Colonic mucosa (tissue), 4 donors: ENCODE measurements around the gene ZNF654. TPM values are rescaled to one million over a fixed set of nuclear protein-coding genes. Genes with fewer than 3 reads are reported as not detected.
A peak's percentile ranks its signal among the peaks of the same experiment; 100 is the strongest.

Source experiments
- DNase-seq: peaks from one replicate; pipeline ENCODE4 v3.0.0-alpha.2; 2020
- H3K27ac ChIP-seq: fragments of 200-600 bp; one replicate; pipeline ENCODE4 v1.8.0; 2021
- H3K27me3 ChIP-seq: fragments of 200-600 bp; one replicate; pipeline ENCODE4 v1.8.0; 2021
- H3K36me3 ChIP-seq: fragments of 200-600 bp; one replicate; pipeline ENCODE4 v1.8.0; 2021
- H3K4me1 ChIP-seq: fragments of 200-600 bp; one replicate; pipeline ENCODE4 v1.8.0; 2021; ENCODE audit warnings: mild to moderate bottlenecking
- H3K4me3 ChIP-seq: fragments of 200-600 bp; one replicate; pipeline ENCODE4 v1.8.0; 2021
- H3K9ac ChIP-seq, 2 donors: one replicate each; pipeline ENCODE4 v1.7.0; 2013; ENCODE audit warnings: control low read depth in 2 of 2, low read depth in 2 of 2, low read length in 2 of 2
- H3K9me3 ChIP-seq: fragments of 200-600 bp; one replicate; pipeline ENCODE4 v1.8.0; 2021
- intact Hi-C: fragments of 100-400 bp; cut with DNase I; formaldehyde crosslinking; loops from one replicate; pipeline ENCODE4 v1.14.1; 2022
- total RNA-seq, 2 donors: library from RNA; stranded (reverse); fragmentation: NEBNext Ultra II Directional in 1 of 2; extraction: Animal tissue kit (Norgen Biotek cat#: 25700) in 1 of 2; gene quantifications; one replicate each; pipeline ENCODE4 v1.2.1, GENCODE V29; 2021
- TF ChIP-seq, protein P1 (sequence below): fragments of 200-600 bp; IDR thresholded peaks from one replicate; pipeline ENCODE4 v1.8.0; 2022; ENCODE audit warnings: antibody characterized with exemption, mild to moderate bottlenecking
- donor health status: healthy.
- donor health status: DM: no; HTN: no; CAD: no.
- donor health status: DM: no; HTN: no; CAD: no.

Gene ZNF654
- total RNA-seq, 2 donors from 2014 or later, result 12.1 to 24.5 TPM

DNA sequence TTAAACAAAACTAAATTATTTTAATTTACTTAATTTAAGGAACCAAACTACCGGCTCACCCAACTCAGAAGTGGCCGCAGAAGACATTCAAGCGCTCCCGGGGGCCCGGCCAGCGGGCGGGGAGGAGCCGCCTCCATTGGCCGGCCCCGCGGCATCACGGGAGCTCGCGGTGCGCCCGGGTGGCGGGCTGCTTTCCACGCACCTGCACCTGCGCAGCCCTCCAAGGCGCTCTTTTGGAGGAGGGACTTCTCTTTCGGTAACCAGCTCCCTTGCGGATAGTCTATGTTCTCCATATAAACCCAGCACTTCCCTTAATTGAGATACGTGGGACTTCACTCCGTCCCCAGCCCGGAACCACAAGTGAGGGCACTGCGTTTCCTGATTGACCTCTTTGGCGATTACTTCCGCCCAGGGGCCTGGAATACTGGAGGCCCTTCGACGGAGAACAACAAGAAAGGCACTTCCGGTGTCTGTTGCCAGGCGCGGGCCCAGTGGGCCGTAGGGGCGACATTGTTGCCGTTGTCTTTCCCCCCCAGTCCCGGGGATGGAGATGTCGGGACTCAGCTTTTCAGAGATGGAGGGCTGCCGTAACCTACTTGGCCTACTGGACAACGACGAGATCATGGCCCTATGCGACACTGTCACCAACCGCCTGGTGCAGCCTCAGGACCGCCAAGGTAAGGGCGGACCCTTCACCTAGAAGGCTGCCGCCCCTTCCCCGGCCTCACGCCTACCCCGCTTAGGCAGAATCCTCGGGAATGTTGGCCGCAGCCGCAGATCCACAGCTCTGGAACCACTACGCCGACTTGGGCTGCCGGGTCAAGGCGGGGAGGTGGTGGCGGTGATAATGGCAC lies 90.7 kb downstream of the ZNF654 start, which contains the start of gene C3orf38:
C3orf38 (plus strand) TSS at position 451 of the 854 bp plus-strand sequence; CDS start at position 545, 94 bp downstream.
- Histone ChIP-seq H3K9ac (peak within 1 kb of the TSS; percentile 81 to 98), H3K4me3 (peak within 1 kb of the TSS; percentile 73), H3K9me3 (no peaks in the 10 kb centered on the region), H3K27ac (peak within 1 kb of the TSS; percentile 95), H3K27me3 (no peaks in the 10 kb centered on the region), H3K4me1 (no peaks in the 10 kb centered on the region), H3K36me3 (peaks cover 2% of the 10 kb centered on the region)
- TF ChIP-seq, protein P1, sequence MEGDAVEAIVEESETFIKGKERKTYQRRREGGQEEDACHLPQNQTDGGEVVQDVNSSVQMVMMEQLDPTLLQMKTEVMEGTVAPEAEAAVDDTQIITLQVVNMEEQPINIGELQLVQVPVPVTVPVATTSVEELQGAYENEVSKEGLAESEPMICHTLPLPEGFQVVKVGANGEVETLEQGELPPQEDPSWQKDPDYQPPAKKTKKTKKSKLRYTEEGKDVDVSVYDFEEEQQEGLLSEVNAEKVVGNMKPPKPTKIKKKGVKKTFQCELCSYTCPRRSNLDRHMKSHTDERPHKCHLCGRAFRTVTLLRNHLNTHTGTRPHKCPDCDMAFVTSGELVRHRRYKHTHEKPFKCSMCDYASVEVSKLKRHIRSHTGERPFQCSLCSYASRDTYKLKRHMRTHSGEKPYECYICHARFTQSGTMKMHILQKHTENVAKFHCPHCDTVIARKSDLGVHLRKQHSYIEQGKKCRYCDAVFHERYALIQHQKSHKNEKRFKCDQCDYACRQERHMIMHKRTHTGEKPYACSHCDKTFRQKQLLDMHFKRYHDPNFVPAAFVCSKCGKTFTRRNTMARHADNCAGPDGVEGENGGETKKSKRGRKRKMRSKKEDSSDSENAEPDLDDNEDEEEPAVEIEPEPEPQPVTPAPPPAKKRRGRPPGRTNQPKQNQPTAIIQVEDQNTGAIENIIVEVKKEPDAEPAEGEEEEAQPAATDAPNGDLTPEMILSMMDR, result no peak
- intact Hi-C loops, result loop anchor here (5.0 kb wide), 1 partner anchor 87 kb away; no protein-coding TSS in a partner anchor
- DNase-seq, result peak; percentile 91

DNA sequence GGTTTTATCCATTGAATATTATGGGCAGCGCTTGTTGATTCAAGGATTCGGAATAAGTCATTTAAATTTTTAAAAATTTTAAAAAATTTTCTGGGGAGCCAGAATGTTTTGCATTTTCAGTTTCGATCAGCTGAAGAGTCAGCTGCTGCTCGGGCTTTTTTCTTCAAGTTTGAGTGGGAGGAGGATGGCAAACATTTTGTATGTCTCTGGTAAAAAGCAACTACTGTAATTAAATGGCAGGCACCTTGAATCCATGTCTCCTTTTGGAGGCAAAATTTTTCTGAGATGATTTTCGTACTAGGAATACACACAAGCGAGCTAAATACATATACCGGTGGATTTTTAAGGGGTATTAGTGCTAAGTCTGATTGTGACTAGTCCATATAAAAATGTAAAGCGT lies 91.3 kb downstream of the ZNF654 start:
- H3K4me1 ChIP-seq, result no peaks in the 10 kb centered on the region
- intact Hi-C loops, result no loop called here

DNA sequence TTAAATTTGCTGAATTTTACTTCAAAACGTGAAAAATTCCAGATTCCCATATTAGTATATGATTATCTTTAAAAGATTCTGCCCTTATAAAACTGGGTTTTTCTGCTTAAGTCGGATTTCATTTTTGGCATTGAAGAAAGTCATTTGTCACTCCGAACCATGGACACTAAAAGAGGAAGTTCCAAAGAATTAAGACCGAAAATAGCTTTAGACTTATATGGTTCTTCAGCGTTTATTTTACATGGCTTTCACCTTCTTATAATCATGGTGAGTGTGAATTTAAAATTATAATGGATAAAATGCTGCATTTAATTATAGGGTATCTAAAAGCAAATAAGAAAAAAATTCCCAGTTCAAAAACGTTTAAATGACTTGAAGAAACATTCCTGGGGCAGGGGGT lies 91.8 kb downstream of the ZNF654 start:
- TF ChIP-seq, protein P1, result no peak
- Histone ChIP-seq H3K4me1 (no peaks in the 10 kb centered on the region), H3K36me3 (peaks cover 8% of the 10 kb centered on the region), H3K27me3 (no peaks in the 10 kb centered on the region), H3K9ac (peak overlapping the region; percentile 81 to 98), H3K27ac (peak overlapping the region; percentile 95), H3K9me3 (no peaks in the 10 kb centered on the region), H3K4me3 (peak overlapping the region; percentile 73)
- intact Hi-C loops, result no loop called here
- DNase-seq, result no peak

More for the DNA sequence above, 91.3 kb downstream of the ZNF654 start:
- Histone ChIP-seq H3K27me3 (no peaks in the 10 kb centered on the region), H3K9me3 (no peaks in the 10 kb centered on the region), H3K9ac (peak overlapping the region; percentile 81 to 98), H3K36me3 (peaks cover 6% of the 10 kb centered on the region), H3K4me3 (peak overlapping the region; percentile 73), H3K27ac (peak overlapping the region; percentile 95)
- no peak for DNase-seq
- TF ChIP-seq, protein P1, result no peak

DNA sequence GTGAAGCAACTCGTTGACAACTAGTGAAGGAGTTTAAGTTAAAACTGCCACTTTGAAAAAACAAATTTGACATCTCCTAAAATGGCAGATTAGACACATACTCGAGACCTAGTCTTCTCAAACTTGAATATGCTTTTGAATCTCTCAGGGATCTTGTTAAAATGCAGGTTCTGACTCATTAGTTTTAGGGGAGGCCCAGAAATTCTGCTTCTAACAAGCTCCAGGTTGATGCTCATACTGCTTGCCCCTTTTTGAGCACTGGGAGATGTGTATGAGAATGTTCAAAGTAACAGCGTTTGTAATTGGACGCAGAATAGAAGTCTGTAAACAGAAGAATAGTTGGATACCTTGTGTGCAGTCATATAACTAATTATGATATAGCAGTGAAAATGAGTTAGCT lies 92.3 kb downstream of the ZNF654 start:
- H3K36me3 ChIP-seq, result peaks cover 14% of the 10 kb centered on the region
- H3K27me3 ChIP-seq, result no peaks in the 10 kb centered on the region
- TF ChIP-seq, protein P1, result no peak
- H3K4me1 ChIP-seq, result no peaks in the 10 kb centered on the region
- intact Hi-C loops, result no loop called here
- no peaks in the 10 kb centered on the region for H3K9me3 ChIP-seq
- no peak for DNase-seq
- H3K27ac ChIP-seq, result no peak overlapping the region
- H3K9ac ChIP-seq, result no peak overlapping the region
- peak overlapping the region; percentile 73 for H3K4me3 ChIP-seq

DNA sequence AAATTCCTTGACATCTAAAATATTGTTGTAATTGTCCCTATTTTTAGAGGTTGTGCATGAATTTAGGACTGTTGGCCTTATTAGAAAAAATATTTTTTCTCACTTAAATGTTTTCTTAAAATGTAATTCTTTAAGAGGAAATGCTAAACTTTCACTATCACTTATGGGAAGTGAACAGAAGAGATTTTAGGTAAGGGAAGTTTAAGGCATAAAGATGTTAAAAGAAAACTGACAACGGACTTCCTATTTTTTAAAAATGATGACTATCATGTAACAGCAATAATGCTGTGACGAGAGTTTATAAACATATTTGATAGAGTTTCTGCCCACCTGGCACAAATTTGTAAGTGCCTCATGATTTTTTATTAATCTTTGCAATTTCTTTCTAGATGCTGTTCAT lies 93.8 kb downstream of the ZNF654 start:
- no peak overlapping the region for H3K27ac ChIP-seq
- no peaks in the 10 kb centered on the region for H3K27me3 ChIP-seq
- intact Hi-C loops, result no loop called here
- H3K36me3 ChIP-seq, result peaks cover 18% of the 10 kb centered on the region
- no peak for DNase-seq
- H3K9ac ChIP-seq, result no peak overlapping the region
- no peaks in the 10 kb centered on the region for H3K4me1 ChIP-seq
- TF ChIP-seq, protein P1, result no peak
- H3K9me3 ChIP-seq, result no peaks in the 10 kb centered on the region
- no peak overlapping the region for H3K4me3 ChIP-seq
